Cerebellar cortex (tissue), 1 donor: ENCODE measurements around the gene KRT75.
"Not testable (repeated sequence)": the region's sequence is repeated elsewhere in the genome, so short reads cannot be mapped to it uniquely, and the experiment has no call there.

Experiments used
- DNase-seq: peaks from one replicate; pipeline ENCODE4 v3.0.0-alpha.2; 2015; ENCODE audit warnings: low spot score

KRT75 gene

GRCh38 chr12:52415870-52416750 is 18.1 kb downstream of the KRT75 start:
- no peak for DNase-seq

GRCh38 chr12:52414936-52415335 is 19.2 kb downstream of the KRT75 start:
- DNase-seq, result no peak

- no peak for DNase-seq
Observed at GRCh38 chr12:52413782-52414345, 20.3 kb downstream of the KRT75 start.

GRCh38 chr12:52413202-52413601 is 21.0 kb downstream of the KRT75 start:
- no peak for DNase-seq

GRCh38 chr12:52411815-52412214 is 22.4 kb downstream of the KRT75 start:
- no peak for DNase-seq

GRCh38 chr12:52410589-52411248 is 23.5 kb downstream of the KRT75 start:
- not testable (repeated sequence) for DNase-seq

- no peak for DNase-seq
Observed at GRCh38 chr12:52407918-52408317, 26.3 kb downstream of the KRT75 start.

GRCh38 chr12:52405922-52406385 is 28.2 kb downstream of the KRT75 start, which contains the start of gene KRT82:
Gene KRT82, minus strand, starts transcription at chr12:52406335. Its CDS starts 58 bp downstream, at chr12:52406277.
- DNase-seq, result no peak

GRCh38 chr12:52404951-52405350 is 29.2 kb downstream of the KRT75 start:
- no peak for DNase-seq

- DNase-seq, result no peak
Observed at GRCh38 chr12:52403561-52403960, 30.6 kb downstream of the KRT75 start.

- DNase-seq, result no peak
Observed at GRCh38 chr12:52402873-52403540, 31.2 kb downstream of the KRT75 start.

GRCh38 chr12:52402377-52402776 is 31.8 kb downstream of the KRT75 start:
- DNase-seq, result no peak

GRCh38 chr12:52401926-52402325 is 32.2 kb downstream of the KRT75 start:
- DNase-seq, result no peak

- no peak for DNase-seq
Observed at GRCh38 chr12:52401526-52401925, 32.6 kb downstream of the KRT75 start.

- DNase-seq, result no peak
Observed at GRCh38 chr12:52400906-52401305, 33.3 kb downstream of the KRT75 start.

- no peak for DNase-seq
Observed at GRCh38 chr12:52399756-52400155, 34.4 kb downstream of the KRT75 start.

- no peak for DNase-seq
Observed at GRCh38 chr12:52398176-52398575, 36.0 kb downstream of the KRT75 start.

GRCh38 chr12:52396656-52397055 is 37.5 kb downstream of the KRT75 start:
- no peak for DNase-seq

GRCh38 chr12:52395761-52396434 is 38.3 kb downstream of the KRT75 start:
- DNase-seq, result no peak

GRCh38 chr12:52394836-52395405 is 39.2 kb downstream of the KRT75 start:
- no peak for DNase-seq

- no peak for DNase-seq
Observed at GRCh38 chr12:52392465-52393007, 41.6 kb downstream of the KRT75 start.
